Activated T-helper 17 cell treated with anti-CD3 and anti-CD28 coated beads, Interleukin-2, amount 50 U/mL, for 72 hours (primary cell): ENCODE results near the gene GFRA1. TPM values are rescaled to one million over a fixed set of nuclear protein-coding genes. Genes with fewer than 3 reads are reported as not detected.

Experiments
- ATAC-seq: fragments of 150-1000 bp; cut with Tn5 transposase; replicated peaks from 2 replicates; pipeline ENCODE4 v1.10.0; 2021; ENCODE audit warnings: mild to moderate bottlenecking, moderate library complexity
- H3K27ac Mint-ChIP-seq: one replicate; pipeline ENCODE4 v1.8.0; 2022; ENCODE audit warnings: mixed read lengths
- H3K27me3 Mint-ChIP-seq: one replicate; pipeline ENCODE4 v1.8.0; 2022; ENCODE audit warnings: mixed read lengths
- H3K36me3 Mint-ChIP-seq: one replicate; pipeline ENCODE4 v1.8.0; 2022; ENCODE audit warnings: low read depth, mild to moderate bottlenecking, mixed read lengths
- H3K4me1 Mint-ChIP-seq: one replicate; pipeline ENCODE4 v1.8.0; 2022; ENCODE audit warnings: mixed read lengths
- H3K4me3 Mint-ChIP-seq: one replicate; pipeline ENCODE4 v1.8.0; 2022; ENCODE audit warnings: mild to moderate bottlenecking, mixed read lengths
- H3K9me3 Mint-ChIP-seq: one replicate; pipeline ENCODE4 v1.8.0; 2022; ENCODE audit warnings: mixed read lengths
- total RNA-seq, 2 donors: library from RNA; stranded (reverse); gene quantifications; one replicate each; pipeline ENCODE4 v1.2.3, GENCODE V29; 2022

The GFRA1 gene
- total RNA-seq, 2 donors from 2014 or later: not detected

DNA sequence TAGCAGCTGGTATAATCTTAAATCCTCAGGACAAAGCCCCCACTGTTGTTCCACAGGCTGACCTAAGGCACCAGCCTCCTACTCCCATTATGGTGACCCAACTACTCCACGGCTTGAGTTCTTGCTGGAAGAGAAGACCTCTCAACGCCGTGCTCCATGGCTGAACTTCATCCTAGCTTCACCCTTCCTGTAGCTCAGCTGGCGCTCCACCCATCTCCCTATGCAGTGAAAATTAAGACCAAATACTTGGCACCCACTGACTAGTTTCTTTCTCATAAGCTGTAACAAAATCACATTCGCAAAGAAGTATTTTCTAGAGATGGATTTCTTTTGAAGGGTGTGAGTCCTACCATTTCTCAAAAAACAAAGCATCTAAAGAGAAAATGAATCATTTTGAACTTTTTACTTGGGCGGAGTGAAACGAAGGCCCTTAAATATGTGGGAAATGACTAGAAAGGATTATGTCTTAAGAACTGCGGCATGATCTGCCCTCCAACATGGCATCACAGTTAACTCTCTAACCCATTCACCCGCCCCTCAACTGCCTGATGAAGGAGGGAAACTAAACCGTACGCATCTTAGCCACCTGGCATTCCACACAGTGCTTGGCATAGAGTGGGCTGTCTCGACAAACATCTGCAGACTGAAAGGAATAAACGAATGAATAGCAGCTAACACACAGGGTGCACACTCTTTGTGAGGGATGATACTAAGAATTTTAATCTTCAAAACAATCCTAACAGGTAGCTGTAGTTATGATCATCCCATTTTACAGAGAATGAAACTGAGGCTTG, 32.7 kb downstream of the GFRA1 start:
- ATAC-seq: no peak
- H3K9me3 Mint-ChIP-seq: no peaks in the 10 kb centered on the region
- H3K4me1 Mint-ChIP-seq: no peaks in the 10 kb centered on the region
- no peak overlapping the region for H3K27ac Mint-ChIP-seq
- no peaks in the 10 kb centered on the region for H3K36me3 Mint-ChIP-seq
- peaks cover 4% of the 10 kb centered on the region for H3K27me3 Mint-ChIP-seq
- no peak overlapping the region for H3K4me3 Mint-ChIP-seq

DNA sequence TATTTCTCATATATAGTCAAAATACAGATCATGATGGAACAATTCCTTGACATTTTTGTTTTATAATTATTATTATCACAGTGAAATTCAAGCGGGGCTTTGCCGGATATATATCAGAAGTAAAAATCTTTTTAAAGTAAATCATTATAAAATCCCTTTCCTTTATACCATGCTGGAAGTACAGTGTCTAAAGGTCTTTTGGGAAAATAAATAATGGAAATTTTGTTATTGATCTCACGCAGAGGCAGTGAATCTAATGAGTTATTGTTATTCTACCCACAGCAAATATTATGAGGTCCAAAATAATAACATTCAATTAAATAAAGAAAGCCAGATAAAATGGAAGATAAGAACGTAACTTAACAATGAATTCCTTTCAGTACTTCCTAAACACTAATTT, 33.8 kb downstream of the GFRA1 start:
- H3K27me3 Mint-ChIP-seq: peaks cover 4% of the 10 kb centered on the region
- ATAC-seq: no peak
- no peaks in the 10 kb centered on the region for H3K4me1 Mint-ChIP-seq
- no peak overlapping the region for H3K27ac Mint-ChIP-seq
- no peak overlapping the region for H3K4me3 Mint-ChIP-seq
- no peaks in the 10 kb centered on the region for H3K36me3 Mint-ChIP-seq
- H3K9me3 Mint-ChIP-seq: no peaks in the 10 kb centered on the region

DNA sequence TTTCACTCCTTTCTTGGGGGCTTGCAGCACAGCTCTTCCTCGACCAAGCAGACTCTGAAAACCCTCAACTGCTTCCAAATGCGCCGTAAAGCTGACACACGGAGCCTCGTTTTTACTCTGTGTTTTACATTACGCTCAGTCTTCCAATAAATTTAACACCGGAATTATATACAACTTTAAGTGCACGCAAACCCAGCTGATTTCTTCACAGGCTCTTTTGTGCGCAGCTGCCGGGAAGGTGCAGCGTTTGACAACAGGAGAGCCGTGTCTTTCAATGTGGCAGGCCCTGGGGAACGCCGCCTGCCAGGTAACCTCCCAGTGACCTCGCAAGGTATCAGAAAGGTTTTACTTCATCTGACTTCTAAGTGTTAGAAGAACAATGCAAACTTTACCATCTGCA, 35.0 kb downstream of the GFRA1 start:
- peaks cover 4% of the 10 kb centered on the region for H3K27me3 Mint-ChIP-seq
- H3K4me1 Mint-ChIP-seq: no peaks in the 10 kb centered on the region
- H3K4me3 Mint-ChIP-seq: no peak overlapping the region
- H3K27ac Mint-ChIP-seq: no peak overlapping the region
- H3K36me3 Mint-ChIP-seq: no peaks in the 10 kb centered on the region
- no peak for ATAC-seq
- H3K9me3 Mint-ChIP-seq: no peaks in the 10 kb centered on the region

DNA sequence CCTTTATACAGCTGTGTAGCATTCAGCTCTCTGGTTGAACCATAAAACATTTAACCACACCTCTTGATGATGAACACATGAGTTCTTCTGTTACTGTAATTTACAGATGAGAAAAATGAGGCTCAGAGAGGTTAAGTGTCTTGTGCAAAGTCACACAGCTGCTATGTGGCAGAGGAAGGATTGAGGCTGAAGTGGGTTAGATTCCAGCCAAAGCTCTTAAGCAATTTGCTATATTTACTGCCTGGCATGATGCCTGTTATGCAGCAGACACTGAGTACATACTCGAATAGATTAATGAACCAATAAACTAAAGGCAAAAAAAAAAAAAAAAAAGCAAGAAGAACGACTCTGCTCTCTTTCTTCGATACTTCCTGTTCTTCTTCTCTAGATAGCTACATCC, 35.7 kb downstream of the GFRA1 start:
- no peaks in the 10 kb centered on the region for H3K4me1 Mint-ChIP-seq
- peaks cover 4% of the 10 kb centered on the region for H3K27me3 Mint-ChIP-seq

DNA sequence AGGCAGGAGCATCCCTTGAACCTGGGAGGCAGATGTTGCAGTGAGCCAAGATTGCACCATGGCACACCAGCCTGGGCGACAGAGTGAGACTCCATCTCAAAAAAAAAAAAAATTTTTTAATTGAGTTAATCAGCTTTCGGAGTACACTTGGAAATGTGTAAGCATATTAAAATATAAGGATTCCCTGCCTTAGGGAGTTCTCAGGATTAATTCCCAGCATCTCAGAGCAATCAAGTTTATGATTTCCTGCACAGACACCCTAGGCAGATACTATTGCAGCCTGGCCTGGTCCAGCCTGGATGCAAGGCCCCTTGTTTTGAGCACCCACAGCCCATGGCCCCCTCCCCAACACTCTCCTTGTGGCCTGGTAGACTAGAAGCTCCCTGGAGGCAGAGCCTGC, 39.8 kb downstream of the GFRA1 start:
- no peak overlapping the region for H3K4me3 Mint-ChIP-seq
- no peaks in the 10 kb centered on the region for H3K4me1 Mint-ChIP-seq
- peaks cover 3% of the 10 kb centered on the region for H3K27me3 Mint-ChIP-seq
- no peak overlapping the region for H3K27ac Mint-ChIP-seq
- ATAC-seq: no peak
- H3K9me3 Mint-ChIP-seq: no peaks in the 10 kb centered on the region
- H3K36me3 Mint-ChIP-seq: no peaks in the 10 kb centered on the region

More for the DNA sequence above, 35.7 kb downstream of the GFRA1 start:
- no peaks in the 10 kb centered on the region for H3K9me3 Mint-ChIP-seq
- H3K36me3 Mint-ChIP-seq: no peaks in the 10 kb centered on the region
- H3K27ac Mint-ChIP-seq: no peak overlapping the region
- no peak for ATAC-seq
- H3K4me3 Mint-ChIP-seq: no peak overlapping the region

DNA sequence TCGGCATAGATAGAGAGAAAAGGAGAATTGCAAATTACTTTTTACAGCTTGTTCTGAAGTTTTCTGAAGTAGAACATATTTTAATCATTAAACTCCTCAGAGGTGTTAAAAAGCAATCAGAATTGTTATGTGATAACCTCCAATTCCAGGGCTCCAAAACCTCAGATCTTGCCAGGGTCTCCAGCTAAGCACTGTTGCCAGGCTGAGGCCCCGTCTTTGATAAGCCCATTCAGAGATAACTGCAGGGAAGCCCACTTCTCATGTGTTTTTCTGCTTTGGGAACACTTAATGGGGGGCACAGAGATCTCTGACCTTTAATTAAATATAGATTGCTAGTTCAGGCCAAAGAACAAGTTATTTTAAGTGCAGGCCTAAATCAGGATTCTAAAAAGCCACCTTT, 40.4 kb downstream of the GFRA1 start:
- no peak for ATAC-seq
- no peaks in the 10 kb centered on the region for H3K27me3 Mint-ChIP-seq
- no peak overlapping the region for H3K4me3 Mint-ChIP-seq
- H3K36me3 Mint-ChIP-seq: no peaks in the 10 kb centered on the region
- no peaks in the 10 kb centered on the region for H3K4me1 Mint-ChIP-seq
- no peaks in the 10 kb centered on the region for H3K9me3 Mint-ChIP-seq
- no peak overlapping the region for H3K27ac Mint-ChIP-seq

DNA sequence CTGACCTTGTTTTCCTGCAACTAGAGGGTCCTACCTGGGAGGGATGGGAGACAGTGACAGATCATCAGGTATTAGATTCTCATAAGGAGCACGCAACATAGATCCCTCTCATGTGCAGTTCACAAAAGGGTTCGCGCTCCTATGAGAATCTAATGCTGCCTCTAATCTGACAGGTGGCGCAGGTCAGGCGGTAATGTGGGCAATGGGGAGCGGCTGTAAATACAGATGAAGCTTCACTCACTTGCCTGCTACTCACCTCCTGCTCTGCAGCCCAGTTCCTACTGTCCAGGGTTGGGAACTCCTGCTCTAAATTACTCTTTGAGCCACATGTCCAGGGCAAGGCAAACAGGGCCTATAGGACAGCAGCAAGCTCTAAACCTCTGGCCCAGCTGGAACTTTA, 46.2 kb downstream of the GFRA1 start:
- no peak for ATAC-seq
- no peak overlapping the region for H3K4me3 Mint-ChIP-seq
- peaks cover 2% of the 10 kb centered on the region for H3K27me3 Mint-ChIP-seq
- H3K36me3 Mint-ChIP-seq: no peaks in the 10 kb centered on the region
- no peaks in the 10 kb centered on the region for H3K9me3 Mint-ChIP-seq
- H3K27ac Mint-ChIP-seq: no peak overlapping the region
- no peaks in the 10 kb centered on the region for H3K4me1 Mint-ChIP-seq

DNA sequence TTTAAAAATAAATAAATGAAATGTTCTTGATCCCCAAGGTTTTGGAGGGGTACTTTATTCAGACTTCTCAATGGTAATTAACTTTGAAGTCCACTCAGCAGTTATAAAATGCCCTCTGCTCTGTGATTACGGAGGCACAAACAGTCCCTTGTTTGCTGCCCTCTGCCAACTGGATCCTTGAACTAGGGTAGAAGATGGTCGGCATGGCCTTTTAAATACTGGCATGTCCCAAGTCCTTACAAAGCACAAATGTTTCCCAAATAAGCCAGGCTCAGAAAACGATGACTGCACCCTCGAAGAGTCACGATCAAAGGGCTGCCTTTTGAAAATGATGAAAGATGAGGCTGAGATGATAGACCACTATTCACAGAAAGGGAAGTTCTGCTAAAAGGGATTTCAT, 47.0 kb downstream of the GFRA1 start:
- no peaks in the 10 kb centered on the region for H3K9me3 Mint-ChIP-seq
- no peaks in the 10 kb centered on the region for H3K36me3 Mint-ChIP-seq
- no peak overlapping the region for H3K4me3 Mint-ChIP-seq
- ATAC-seq: no peak
- H3K27ac Mint-ChIP-seq: no peak overlapping the region
- no peaks in the 10 kb centered on the region for H3K4me1 Mint-ChIP-seq
- H3K27me3 Mint-ChIP-seq: peaks cover 3% of the 10 kb centered on the region

DNA sequence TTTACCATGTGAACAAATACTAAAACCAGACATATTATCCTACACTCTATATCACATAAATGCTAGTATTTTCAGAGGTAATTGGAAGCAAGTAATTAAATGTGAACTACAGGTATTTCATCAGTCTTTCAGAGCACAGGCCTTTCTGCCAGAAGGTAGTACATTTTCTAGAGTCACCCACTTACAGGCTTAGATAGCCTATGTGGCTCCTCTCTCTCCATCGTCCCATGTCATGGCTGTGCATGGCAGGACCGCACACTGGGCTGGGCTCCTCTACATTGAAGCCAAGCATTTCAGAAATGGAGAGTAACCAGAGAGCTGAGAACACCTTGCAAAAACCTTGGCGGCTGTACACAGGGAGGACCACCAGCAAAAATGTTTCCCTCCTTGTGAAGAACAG, 49.7 kb downstream of the GFRA1 start:
- ATAC-seq: no peak
- Mint-ChIP-seq H3K27me3 (peaks cover 3% of the 10 kb centered on the region), H3K36me3 (no peaks in the 10 kb centered on the region), H3K4me3 (no peak overlapping the region), H3K9me3 (no peaks in the 10 kb centered on the region), H3K4me1 (no peaks in the 10 kb centered on the region), H3K27ac (no peak overlapping the region)

DNA sequence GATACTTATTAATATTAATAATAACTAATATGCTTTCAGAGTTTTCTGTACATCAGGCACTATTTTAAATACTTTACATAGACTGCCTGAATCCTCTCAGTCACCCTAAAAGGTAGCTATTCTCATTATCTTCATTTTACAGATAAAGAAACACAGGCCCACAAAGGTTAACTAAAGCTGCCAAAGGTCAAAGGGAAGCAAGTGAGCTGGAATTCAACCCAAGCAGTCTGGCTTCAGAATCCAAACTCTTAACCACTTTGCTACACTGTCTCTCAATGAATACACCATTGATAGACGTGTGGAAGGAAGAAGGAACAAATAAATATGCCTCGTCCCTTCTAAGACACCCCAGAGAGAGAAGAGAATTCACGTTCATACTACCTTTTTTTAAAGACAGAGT, 52.0 kb downstream of the GFRA1 start:
- Mint-ChIP-seq H3K27me3 (peaks cover 3% of the 10 kb centered on the region), H3K4me3 (no peak overlapping the region), H3K4me1 (no peaks in the 10 kb centered on the region), H3K36me3 (no peaks in the 10 kb centered on the region), H3K9me3 (no peaks in the 10 kb centered on the region), H3K27ac (no peak overlapping the region)
- no peak for ATAC-seq

DNA sequence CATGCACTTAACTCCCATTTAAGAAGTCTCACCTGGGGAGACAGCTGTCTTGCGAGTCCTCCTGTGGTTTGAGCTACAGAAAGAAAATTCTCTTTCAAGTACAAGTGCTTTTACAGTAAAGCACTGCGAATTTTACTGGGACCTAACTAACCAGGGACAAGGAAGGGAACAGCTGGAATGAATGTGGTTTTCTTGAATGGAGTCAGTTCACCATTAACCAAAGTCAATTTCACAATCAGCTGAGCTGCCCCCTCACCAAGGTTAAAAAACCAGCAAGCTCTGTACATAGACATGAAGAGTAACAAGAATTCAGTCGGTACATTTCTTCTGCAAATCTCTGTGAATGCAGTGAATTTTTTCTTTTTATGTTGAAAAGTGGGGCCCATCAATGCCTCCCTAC, 56.3 kb downstream of the GFRA1 start:
- H3K4me1 Mint-ChIP-seq: no peaks in the 10 kb centered on the region
- H3K27ac Mint-ChIP-seq: no peak overlapping the region
- no peak overlapping the region for H3K4me3 Mint-ChIP-seq
- ATAC-seq: no peak
- H3K36me3 Mint-ChIP-seq: no peaks in the 10 kb centered on the region
- H3K27me3 Mint-ChIP-seq: peaks cover under 1% of the 10 kb centered on the region
- no peaks in the 10 kb centered on the region for H3K9me3 Mint-ChIP-seq

DNA sequence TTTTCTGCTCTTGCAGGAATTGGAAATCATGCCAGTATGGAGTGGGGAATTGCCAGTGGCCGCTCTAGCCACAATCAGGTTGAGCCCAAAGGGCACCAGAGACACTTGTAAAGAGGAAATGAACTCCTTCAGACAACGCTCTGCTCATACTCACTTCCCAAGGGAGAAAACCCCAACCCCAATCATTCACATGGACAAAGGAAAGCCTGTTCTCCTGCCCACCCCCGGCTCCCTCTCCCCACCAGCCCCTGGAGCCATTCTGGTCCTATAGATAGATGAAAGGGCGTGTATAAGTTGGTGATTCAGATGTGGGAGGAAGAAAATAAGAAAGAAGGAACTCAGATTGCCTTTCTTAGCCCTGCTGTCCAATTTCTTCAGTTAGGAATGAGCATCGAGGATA, 57.4 kb downstream of the GFRA1 start:
- no peaks in the 10 kb centered on the region for H3K9me3 Mint-ChIP-seq
- no peaks in the 10 kb centered on the region for H3K27me3 Mint-ChIP-seq
- H3K27ac Mint-ChIP-seq: no peak overlapping the region
- no peak overlapping the region for H3K4me3 Mint-ChIP-seq
- H3K36me3 Mint-ChIP-seq: no peaks in the 10 kb centered on the region
- H3K4me1 Mint-ChIP-seq: no peaks in the 10 kb centered on the region
- no peak for ATAC-seq

DNA sequence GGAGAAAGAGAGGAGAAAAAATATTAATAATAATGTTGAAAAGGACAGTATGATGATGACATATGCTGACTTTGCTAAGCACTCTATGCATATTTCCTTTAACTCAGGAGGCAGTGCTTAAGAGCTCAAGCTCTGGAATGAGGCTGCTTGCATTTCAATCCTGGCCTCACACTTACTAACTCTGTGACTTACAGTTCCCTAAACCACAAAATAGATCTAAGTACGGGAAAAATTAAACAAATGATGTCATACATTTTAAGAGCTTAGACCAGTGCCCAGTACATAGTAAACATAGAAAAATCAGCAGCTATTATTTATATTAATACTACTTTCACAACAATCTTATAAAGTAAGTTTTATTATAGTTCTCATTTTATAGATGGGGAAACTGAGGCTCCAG, 61.3 kb downstream of the GFRA1 start:
- Mint-ChIP-seq H3K27ac (no peak overlapping the region), H3K4me1 (no peaks in the 10 kb centered on the region), H3K27me3 (peaks cover 4% of the 10 kb centered on the region), H3K36me3 (no peaks in the 10 kb centered on the region), H3K9me3 (no peaks in the 10 kb centered on the region), H3K4me3 (no peak overlapping the region)
- ATAC-seq: no peak

DNA sequence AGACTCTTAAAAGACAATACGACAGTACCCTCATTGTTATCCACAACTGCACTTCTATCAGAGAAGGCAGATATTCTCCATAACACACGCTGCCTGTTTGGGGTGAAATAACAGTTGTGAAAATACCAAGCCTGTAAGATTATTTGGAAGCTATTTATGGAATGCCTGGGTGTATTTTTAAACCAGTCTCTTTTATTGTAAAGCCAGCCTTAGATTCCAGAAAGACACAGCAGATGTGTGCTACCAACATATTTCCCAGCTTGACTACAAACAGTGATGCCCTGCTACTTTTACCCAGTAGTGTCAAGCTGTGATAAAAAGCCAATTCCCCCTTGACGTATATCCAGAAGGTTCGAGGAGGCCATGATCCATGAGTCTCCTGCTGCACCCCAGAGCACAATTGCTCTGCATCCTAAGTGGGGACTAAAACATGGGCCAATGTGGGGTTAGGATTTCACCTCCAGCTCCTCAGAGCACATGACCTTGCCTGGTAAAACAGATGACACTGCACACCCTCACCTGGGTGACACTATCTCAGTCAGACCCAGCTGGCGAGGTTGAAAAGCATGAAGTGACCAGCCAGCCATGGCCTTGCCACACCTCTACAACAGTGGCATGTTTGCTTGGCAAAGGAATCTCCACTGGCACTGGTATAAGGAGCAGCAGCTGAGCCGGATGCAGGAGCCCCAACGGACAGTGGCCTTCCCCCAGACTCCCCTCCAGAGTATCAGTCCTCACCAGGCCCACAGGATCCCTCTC, 62.2 kb downstream of the GFRA1 start:
- H3K9me3 Mint-ChIP-seq: no peaks in the 10 kb centered on the region
- no peak overlapping the region for H3K4me3 Mint-ChIP-seq
- H3K27ac Mint-ChIP-seq: no peak overlapping the region
- ATAC-seq: no peak
- H3K27me3 Mint-ChIP-seq: peaks cover 4% of the 10 kb centered on the region
- no peaks in the 10 kb centered on the region for H3K36me3 Mint-ChIP-seq
- H3K4me1 Mint-ChIP-seq: no peaks in the 10 kb centered on the region

DNA sequence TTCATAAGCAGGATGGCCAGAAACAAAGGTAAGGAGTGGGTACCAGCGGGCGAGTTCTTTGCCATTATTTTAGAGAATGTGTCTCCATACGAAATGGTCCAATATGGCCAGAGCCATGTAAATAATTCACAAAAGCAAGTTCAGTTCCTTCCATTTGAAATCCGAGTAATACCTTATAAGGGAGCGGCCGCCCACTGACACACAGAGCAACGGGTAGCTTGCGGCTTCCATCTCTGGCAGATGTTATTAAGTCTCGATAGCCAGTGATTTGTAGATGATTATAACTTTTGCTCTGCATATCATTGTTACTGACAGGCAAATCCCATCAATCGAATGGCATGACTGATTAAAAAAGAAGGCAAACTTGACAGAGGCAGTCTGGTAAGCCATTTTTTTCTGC, 63.2 kb downstream of the GFRA1 start:
- no peak overlapping the region for H3K4me3 Mint-ChIP-seq
- no peaks in the 10 kb centered on the region for H3K36me3 Mint-ChIP-seq

More for the DNA sequence above, 63.2 kb downstream of the GFRA1 start:
- Mint-ChIP-seq H3K27me3 (peaks cover 4% of the 10 kb centered on the region), H3K27ac (no peak overlapping the region), H3K4me1 (no peaks in the 10 kb centered on the region), H3K9me3 (no peaks in the 10 kb centered on the region)
- no peak for ATAC-seq
